ENCODE data around the gene PHACTR1.

DNA sequence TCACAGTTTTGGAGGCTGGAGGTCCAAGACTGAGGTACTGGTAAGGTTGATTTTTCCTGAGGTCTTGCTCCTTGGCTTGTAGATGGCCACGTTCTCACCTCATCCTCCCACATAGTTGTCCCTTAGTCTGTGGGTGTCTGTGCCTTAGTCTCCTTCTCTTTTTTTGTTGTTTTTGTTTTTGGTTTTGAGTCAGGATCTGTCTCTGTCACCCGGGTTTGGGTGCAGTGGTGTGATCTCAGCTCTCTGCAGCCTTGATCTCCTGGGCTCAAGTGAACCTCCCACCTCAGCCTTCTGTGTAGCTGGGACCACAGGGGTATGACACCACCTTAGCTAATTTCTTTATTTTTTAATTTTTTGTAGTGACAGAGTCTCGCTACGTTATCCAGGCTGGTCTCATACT, 245.2 kb downstream of the PHACTR1 start:
- no peak for TF ChIP-seq POLR2A (IDR thresholded peaks at IDR 0.05)
- TF ChIP-seq, protein P1, sequence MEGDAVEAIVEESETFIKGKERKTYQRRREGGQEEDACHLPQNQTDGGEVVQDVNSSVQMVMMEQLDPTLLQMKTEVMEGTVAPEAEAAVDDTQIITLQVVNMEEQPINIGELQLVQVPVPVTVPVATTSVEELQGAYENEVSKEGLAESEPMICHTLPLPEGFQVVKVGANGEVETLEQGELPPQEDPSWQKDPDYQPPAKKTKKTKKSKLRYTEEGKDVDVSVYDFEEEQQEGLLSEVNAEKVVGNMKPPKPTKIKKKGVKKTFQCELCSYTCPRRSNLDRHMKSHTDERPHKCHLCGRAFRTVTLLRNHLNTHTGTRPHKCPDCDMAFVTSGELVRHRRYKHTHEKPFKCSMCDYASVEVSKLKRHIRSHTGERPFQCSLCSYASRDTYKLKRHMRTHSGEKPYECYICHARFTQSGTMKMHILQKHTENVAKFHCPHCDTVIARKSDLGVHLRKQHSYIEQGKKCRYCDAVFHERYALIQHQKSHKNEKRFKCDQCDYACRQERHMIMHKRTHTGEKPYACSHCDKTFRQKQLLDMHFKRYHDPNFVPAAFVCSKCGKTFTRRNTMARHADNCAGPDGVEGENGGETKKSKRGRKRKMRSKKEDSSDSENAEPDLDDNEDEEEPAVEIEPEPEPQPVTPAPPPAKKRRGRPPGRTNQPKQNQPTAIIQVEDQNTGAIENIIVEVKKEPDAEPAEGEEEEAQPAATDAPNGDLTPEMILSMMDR (IDR thresholded peaks at IDR 0.05), result no peak

Measured in prostate gland (tissue), 2 donors.